ENCODE data around the gene ZNF888.

DNA sequence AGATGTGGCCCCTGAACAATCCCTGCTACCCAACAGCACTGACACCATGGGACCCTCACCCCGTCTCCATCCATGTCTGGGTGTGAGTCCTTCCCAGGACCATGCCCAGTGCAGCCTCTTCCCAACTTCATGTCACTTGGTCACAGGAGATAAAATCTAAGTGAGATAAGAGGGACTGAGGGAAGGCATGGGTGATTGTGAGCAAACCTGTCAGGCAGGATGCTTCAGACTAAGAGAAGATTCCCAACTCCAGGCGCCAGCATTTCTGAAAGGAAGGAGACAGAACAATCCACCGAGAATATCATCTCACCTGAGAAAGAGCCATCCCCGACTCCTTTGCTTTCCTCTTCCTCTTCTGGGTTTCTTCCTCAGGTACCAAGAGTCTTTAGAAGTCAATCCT, 33.3 kb downstream of the ZNF888 start:
- TF ChIP-seq POLR2A (IDR thresholded peaks at IDR 0.05) = no peak
- TF ChIP-seq, protein P1, sequence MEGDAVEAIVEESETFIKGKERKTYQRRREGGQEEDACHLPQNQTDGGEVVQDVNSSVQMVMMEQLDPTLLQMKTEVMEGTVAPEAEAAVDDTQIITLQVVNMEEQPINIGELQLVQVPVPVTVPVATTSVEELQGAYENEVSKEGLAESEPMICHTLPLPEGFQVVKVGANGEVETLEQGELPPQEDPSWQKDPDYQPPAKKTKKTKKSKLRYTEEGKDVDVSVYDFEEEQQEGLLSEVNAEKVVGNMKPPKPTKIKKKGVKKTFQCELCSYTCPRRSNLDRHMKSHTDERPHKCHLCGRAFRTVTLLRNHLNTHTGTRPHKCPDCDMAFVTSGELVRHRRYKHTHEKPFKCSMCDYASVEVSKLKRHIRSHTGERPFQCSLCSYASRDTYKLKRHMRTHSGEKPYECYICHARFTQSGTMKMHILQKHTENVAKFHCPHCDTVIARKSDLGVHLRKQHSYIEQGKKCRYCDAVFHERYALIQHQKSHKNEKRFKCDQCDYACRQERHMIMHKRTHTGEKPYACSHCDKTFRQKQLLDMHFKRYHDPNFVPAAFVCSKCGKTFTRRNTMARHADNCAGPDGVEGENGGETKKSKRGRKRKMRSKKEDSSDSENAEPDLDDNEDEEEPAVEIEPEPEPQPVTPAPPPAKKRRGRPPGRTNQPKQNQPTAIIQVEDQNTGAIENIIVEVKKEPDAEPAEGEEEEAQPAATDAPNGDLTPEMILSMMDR (IDR thresholded peaks at IDR 0.05 in 8 of 11, conservative IDR thresholded peaks at IDR 0.05 in 3 of 11) = no peak
